ENCODE results near the gene HSDL2. TPM values are rescaled to one million over a fixed set of nuclear protein-coding genes. Genes with fewer than 3 reads are reported as not detected.

Gene HSDL2
- total RNA-seq, 8 experiments from 2014 or later = 17.3 to 58.8 (median 30.7) TPM

Other genes starting within 250 kb of the HSDL2 start
- gene SUSD1, start 204.8 kb upstream of the HSDL2 start, total RNA-seq = 10 to 100 TPM in 3 of 8 experiments, 1 to 10 TPM in 5; 4.9 to 15.9 (median 8.4) TPM
- 10 to 100 TPM; 17.9 to 57.0 (median 26.1) TPM for gene PTBP3, start 46.5 kb upstream of the HSDL2 start, total RNA-seq
- 100 to 1,000 TPM in 2 of 8 experiments, 10 to 100 TPM in 6; 14.5 to 231 (median 29.0) TPM for gene KIAA1958, start 106.7 kb downstream of the HSDL2 start, total RNA-seq

All from motor neuron (in vitro differentiated cells).